Measurements from ENCODE around the gene MEGF11.
A peak's percentile ranks its signal among the peaks of the same experiment; 100 is the strongest.

Gene MEGF11

DNA sequence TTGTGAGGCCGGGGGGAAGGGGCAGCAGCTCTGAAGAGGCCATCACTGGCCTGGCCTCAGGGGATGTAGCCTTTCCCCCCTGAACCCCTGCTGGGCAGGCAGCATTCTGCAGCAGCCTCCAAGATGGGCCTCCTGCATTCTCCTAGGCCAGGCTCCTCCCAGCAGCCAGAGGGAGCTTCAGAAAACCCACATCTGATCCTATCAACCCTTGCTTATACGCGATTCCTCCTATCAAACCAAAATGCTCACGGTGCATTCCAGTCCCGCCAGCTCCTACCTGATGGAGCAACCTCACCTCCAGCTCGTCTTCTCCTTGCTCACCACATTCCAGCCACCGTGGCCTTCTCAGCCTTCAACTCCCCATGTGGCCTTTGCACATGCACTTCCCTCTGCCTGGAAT is 85.7 kb downstream of the MEGF11 start:
- DNase-seq = no peak

DNA sequence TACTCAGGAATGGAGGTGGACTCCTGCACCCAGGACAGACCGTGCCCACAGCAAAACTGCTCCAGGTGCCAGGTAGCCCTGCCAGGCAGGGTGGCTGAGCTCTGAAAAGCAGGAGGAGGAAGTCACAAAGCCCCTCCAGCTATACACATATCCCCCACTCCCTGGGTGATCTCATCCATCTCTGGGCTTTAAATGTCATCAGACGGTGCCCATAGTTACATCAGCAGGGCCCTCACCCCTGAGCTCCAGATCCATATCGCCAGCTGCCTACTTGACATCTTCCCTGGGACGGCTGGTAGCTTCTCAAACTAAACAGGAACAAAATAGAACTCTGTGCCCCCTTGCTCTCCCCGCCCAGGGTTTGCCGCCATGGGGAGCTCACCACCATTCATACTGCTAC is 87.7 kb downstream of the MEGF11 start:
- no peak for DNase-seq

DNA sequence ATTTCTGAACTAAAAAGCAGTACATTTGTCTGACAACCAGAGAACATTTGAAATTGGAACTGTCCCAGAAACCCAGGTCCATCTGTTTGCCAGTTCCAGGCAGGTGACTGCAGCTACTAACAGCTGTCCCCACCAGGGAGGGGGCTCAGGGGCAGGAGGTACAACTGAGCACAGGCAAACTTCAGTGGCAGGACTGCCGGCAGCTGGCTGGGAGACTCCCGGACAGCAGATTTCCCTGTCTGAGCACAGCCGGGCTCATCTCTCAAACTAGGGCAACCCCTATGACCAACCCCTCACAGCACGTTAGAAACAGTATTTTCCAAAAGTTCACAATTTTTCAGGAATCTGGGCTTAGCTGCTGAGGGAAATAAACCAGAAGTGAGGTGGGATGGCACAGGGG is 88.8 kb downstream of the MEGF11 start:
- peak; percentile 88 for DNase-seq

DNA sequence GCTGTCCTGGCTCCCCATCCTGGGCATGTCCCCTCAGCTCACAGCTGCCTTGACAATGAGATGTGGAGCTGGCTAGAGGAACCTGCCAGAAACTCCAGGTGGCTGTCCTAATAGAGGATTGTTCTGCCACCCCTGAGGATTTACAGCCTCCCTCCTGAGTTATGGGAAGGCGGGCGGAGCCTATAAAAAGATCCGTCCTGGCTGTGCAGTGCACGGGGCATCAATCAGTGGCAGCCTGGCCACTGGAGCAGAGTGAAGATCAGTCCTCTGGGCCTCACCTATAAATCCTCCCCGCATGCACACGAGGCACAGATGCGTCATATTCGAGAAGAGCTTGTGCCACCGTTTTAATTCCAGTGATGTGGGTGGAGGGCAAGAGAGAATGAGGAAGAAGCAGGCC is 90.0 kb downstream of the MEGF11 start:
- DNase-seq = no peak

- no peak for DNase-seq
Observed at GRCh38 chr15:66162286-66162685, 91.3 kb downstream of the MEGF11 start.

GRCh38 chr15:66161575-66162118 is 91.9 kb downstream of the MEGF11 start:
- no peak for DNase-seq

GRCh38 chr15:66161108-66161507 is 92.4 kb downstream of the MEGF11 start:
- no peak for DNase-seq

DNA sequence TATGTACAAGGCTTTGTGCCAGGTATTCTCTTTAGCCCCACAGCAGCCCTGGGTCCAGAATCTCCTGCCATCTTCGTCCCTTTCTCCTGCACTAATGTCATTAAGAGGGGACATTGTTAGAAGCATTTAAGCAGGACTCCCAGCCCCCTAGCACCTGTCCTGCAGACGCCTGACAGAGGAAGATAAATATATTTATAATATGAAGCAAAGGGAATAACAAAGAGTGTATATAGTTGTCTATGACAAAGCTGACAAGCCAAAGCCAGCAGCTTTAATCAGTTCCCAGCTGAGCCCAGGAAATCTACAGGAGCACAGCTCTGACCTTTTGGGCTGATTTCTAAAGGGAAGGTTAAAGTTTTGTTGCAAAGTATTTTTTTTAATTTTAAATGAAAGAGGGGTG is 96.0 kb downstream of the MEGF11 start:
- no peak for DNase-seq

DNA sequence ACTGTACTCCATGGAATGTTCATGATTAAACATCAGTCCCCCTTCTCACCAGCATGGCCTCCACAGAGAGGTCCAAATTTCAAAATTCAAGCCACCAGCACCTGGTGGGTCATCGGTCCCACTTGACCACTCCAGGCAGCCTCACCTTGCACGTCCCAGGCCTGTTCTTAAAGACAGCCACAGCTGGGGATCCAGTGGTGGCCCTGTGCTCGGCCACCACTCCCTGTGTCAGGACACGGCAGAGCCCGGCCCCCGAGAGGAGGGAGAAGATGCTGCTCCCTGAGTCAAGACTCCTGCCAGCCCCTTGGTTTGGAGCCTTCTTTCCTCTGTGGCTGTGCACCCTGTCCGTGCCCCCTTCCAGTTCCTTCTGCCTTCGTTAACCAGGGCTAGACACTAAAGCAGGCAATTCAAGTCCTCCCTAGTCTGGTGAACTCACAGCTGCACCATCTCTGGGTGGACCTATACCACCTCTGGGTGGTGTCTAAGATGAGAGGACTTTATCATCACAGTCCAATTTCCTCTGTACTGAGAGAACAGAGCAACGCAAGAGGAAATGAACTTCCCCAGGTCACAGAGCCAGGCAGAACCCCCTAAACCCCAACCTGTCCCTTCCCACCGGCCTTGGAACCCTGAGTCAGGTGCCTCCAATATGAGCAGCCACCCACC is 97.1 kb downstream of the MEGF11 start:
- DNase-seq = no peak

- DNase-seq = no peak
Observed at GRCh38 chr15:66155065-66155464, 98.5 kb downstream of the MEGF11 start.

GRCh38 chr15:66154581-66154980 is 99.0 kb downstream of the MEGF11 start:
- DNase-seq = peak; percentile 94

DNA sequence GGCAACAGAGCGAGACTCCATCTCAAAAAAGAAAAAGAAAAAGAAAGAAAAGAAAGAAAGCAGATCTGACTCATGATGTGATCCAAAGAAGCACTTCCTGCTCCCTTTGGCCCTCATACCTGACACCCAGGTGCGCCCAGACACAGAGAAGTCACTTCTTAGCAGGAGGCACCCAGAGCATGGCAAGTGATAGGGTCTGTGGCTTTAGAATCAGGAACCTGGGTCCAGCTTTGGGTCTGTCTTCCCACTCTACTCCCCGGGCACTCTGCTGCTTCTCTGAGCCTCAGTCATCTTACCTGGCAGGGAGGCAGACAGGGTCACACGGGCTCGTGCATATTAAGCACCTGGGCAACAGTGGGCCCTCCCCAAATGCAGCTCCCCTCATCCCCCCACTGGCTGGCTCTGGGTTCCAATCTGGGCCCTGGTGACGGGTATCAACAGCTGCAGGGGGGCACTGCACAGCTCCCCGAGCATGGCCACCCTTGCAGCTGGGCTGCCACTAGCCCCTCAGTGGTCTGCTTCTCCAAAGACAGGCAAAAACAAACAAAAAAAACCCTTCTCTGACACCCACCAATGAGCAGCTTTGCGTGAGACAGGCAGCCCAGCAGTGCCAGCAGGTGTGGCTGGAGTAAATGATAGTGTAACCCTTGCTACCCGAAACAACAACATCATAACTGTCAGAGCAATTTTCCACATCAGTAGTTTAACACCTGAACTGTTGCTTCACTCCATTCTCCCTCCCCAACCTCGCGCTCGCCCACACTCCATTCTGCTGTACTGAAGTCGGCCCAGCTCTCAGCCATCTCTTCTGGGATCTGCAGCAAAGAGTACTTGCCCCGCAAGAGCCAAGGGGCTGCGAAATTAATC is 99.8 kb downstream of the MEGF11 start:
- peak; percentile 88 for DNase-seq

- DNase-seq = no peak
Observed at GRCh38 chr15:66152650-66153049, 100.9 kb downstream of the MEGF11 start.

GRCh38 chr15:66151809-66152208 is 101.7 kb downstream of the MEGF11 start:
- peak; percentile 94 for DNase-seq

DNA sequence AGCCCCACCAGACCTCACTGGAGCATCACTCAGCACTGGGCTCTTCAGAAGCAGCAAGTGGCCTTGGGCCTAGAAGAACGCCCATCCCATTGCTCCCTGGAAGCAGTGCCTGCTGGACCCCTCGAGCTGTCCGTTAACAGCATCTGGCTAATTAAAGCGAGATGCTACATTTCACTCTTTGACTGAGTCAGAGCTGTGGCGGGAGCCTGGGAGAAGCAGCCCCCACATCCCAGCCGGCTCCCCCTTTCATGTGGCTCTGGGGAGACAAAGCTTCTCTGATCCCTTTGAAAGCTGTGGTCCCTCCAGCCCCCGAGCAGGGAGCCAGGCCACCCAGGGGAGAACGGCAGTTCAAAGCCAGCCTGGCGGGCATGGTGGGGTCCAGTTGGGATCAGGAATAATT is 103.7 kb downstream of the MEGF11 start:
- DNase-seq = no peak

DNA sequence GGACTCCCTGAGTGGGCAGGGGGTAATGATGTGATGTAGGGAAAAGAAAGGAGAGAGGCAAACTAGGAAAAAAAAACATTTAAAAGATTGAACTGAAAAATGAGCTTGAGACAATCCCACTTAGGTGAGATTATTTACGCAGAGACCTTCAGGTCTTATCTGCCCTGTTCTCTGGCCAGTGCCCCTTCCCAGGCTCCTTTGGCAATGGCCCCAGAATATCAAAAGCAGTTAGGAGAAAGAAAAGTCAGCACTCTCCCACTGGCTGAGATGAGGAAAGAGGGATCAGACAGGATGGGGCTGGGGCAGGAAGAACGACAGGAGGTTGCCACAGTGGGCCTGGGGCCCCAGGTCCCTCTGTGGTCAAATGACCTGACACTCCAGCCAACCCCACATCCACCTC is 105.4 kb downstream of the MEGF11 start:
- DNase-seq = no peak

- DNase-seq = no peak
Observed at GRCh38 chr15:66147440-66147839, 106.1 kb downstream of the MEGF11 start.

GRCh38 chr15:66145726-66146182 is 107.8 kb downstream of the MEGF11 start:
- DNase-seq = peak; percentile 50

DNA sequence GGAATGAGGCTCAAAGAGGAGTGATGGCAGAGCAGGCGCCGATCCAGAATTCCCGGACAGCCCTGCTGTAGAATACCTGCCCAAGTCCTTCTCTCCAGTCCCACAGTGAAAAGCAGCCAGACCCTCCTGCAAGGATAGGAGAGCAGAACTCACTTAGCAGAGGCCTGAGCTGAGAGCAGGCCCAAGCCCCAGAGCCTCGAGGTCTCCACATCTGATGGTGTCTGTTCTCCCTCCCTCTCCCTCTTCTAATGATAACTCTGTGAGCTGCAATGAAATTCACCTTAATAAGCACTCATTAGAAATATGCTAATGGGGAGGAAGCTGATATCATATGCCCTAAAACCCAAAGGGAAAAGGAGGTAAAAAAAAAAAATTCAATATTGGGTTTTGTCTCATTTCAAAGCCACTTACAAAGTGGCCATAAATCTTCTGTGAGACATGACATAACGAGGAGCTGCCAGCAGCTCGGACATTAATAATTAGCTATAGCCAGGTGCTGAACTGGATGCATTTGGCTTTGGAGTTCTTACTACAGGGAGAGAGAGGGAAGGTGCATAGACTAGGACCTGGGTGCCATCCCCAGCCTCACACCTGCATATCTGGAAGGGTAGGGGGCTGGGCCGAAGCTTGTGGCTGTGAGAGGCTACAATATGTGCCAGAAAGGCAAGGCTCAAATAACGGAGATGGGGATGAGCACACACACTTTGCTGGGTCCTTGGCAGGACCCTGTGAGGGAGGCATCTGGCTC is 108.4 kb downstream of the MEGF11 start:
- DNase-seq = no peak

- no peak for DNase-seq
Observed at GRCh38 chr15:66142285-66142684, 111.3 kb downstream of the MEGF11 start.

DNA sequence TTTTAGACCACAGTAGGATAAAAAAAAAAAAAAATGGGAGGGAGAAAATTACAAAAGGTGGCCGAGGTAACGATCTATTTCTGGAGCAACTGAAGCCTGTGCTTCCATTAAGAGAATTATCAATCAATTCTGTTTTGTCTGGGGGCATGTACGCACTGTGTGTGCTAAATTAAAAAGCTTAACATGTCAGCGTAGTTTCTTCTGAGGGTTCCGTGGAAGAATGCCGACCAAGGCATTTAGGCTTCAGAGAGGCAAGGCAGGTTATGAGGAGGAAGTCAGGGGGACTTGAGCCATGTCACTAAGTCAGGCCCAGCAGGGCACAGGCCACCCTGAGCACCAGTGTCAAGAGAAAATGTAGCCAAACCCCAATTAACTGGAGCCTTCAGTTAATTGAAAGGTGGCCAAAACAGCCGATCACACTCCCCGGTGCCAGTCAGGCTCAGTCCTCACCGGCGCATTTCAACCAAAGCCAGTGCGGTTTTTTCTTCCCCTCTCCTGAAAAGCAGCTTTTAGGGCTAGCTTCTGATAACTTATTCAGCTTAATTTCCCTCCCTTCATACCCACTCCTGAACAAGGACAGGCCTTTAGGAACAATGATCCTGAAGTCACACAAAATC is 113.9 kb downstream of the MEGF11 start:
- no peak for DNase-seq

GRCh38 chr15:66138892-66139590 is 114.5 kb downstream of the MEGF11 start:
- no peak for DNase-seq

Data from NCI-H2171 (cell line).